HL-60 (cell line): ENCODE results near the gene BMX.

Source experiments
- CTCF ChIP-seq: IDR thresholded peaks from one replicate; pipeline ENCODE4 v1.5.1; 2011; ENCODE audit warnings: low read length, control low read depth, inconsistent platforms; ENCODE audit not compliant: insufficient read depth
- GABPA ChIP-seq: IDR thresholded peaks from 2 replicates; pipeline ENCODE4 v1.6.1; 2012; ENCODE audit warnings: low read depth
- REST ChIP-seq: IDR thresholded peaks from 2 replicates; pipeline ENCODE4 v1.6.1; 2012; ENCODE audit warnings: low read depth; ENCODE audit not compliant: insufficient replicate concordance

- TF ChIP-seq CTCF, result peak; percentile 25
- no peak for TF ChIP-seq GABPA
- TF ChIP-seq REST, result no peak
Observed at GRCh38 chrX:15497865-15498264, 2.7 kb upstream of the BMX start.
